Endothelial cell of coronary artery (primary cell): ENCODE results near the gene ZBTB26. TPM values are rescaled to one million over a fixed set of nuclear protein-coding genes. Genes with fewer than 3 reads are reported as not detected.

Experiments used
- total RNA-seq: library from RNA; depleted of rRNA; stranded (reverse); fragments of >200 nt; gene quantifications from 2 replicates; pipeline ENCODE4 v1.2.3, GENCODE V29; 2014

ZBTB26 gene
- 2.3 and 3.7 TPM in 2 replicates for total RNA-seq

DNA sequence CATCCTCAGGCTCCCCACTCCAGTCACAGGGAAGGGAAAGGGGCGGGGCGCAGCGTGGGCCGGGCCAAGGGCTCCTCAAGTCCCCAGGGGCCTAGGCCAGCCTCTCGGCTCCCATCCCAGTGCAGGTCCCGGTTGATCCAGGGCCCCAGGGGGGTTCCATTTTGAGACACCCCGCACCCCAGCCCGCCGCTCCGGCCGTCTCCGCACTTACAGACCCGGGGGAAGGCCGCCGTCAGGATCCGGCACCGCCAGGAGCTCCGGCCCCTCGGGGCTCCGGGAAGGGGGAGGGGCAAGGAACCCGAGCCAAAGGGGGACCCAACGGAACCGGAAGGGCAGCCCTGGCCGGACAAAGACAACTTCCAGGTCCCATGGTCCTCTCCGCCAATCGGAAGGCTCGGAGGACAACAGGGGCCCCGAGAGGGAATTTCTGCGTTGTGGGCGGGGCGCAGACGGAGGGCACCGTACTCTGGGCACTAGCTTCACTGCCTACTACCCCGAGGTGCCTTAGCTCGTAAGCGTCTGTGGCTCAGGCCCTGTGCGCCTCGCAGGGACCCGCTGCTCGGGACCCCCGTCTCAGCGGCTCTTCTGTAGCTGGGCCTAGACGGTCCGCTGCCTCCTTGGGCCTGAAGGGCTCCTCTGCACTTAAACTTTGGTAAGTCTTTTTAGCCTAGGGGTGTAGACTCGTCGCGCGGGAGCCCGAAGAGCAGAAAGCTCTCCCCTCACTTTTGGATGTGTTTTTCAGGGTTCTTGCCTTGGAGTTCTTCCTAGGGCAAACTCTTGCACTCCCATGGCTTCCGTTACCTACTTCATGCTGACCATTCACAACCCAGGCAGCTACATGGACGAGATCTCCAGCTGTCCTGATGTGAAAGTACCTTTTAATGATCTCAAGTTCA, at the start of gene ZBTB26:
Gene ZBTB26, minus strand, starts transcription at position 287 of the 896 bp plus-strand sequence. CDS start 11,578 bp downstream, outside the sequence.

GRCh38 chr9:122940749-122941581, 9.7 kb upstream of the ZBTB26 start, which contains the start of gene RABGAP1:
Gene RABGAP1 (plus strand): TSS chr9:122941020. CDS start chr9:122957060, 16,040 bp downstream.

GRCh38 chr9:122912964-122913673, 18.2 kb downstream of the ZBTB26 start, which contains the start of gene ZBTB6:
Gene ZBTB6 (minus strand): TSS chr9:122913323. CDS start chr9:122912072, 1,251 bp downstream.

DNA sequence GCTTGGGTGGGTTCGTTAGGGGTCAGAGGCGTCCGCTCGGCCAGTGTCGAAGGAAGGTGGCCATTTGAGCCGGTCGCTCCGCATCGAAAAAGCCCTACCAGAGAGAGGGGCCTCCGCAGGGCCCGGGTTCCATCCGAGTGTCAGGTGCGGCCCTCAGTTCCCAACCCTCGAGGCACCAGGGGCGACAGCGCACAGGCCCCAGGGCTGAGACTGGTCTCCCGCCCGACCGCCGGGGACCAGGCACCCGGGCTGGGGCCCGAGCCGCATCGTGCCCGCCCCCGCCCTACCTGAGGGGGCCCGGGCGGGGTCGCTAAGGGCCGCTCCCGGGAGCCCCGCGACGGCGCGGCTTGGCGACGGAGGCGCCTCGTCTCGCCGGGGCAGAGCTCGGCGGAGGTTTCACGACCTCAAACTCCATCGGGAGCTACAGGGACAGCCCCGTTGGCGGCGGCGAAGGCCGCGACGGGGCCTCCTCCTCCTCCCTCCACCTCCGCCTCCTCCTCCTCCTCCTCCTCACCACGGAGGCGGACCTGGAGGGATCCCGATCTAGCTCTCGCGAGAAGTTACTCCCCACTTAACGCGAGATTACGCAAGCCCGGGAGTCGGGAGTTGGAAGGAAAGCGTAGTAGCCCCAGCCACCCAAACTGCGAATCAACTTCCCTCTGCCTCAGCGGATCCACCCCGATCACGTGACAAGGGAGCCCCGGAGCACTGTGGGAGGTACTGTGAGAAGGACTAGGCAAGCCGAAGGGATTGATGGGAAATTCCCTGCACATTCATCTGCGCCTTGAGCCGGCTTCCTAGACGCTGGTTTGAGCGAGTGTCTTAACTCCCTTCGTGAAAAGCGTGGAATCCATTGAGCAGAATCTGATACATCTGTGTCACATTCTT, 26.2 kb downstream of the ZBTB26 start, which contains the start of gene RC3H2:
Gene RC3H2, minus strand, starts transcription at position 537 of the 888 bp plus-strand sequence. CDS start 7,850 bp downstream, outside the sequence.

Other genes with a start within 250 kb of the ZBTB26 start
- gene OR1L4, start 207.5 kb downstream of the ZBTB26 start, total RNA-seq, result not detected in 2 replicates
- not detected in 2 replicates for gene OR1L6, start 189.2 kb downstream of the ZBTB26 start, total RNA-seq
- not detected in 2 replicates for gene OR5C1, start 142.6 kb downstream of the ZBTB26 start, total RNA-seq
- gene OR1K1, start 131.4 kb downstream of the ZBTB26 start, total RNA-seq, result not detected in 2 replicates
- 64.5 and 66.2 TPM in 2 replicates for gene PDCL, start 102.9 kb downstream of the ZBTB26 start, total RNA-seq
- 44.9 and 54.8 TPM in 2 replicates for gene RC3H2, start 26.2 kb downstream of the ZBTB26 start, total RNA-seq
- 10.9 and 11.9 TPM in 2 replicates for gene ZBTB6, start 18.2 kb downstream of the ZBTB26 start, total RNA-seq
- gene RABGAP1, start 9.5 kb upstream of the ZBTB26 start, total RNA-seq, result 23.2 and 36.2 TPM in 2 replicates
- 0.90 and 1.8 TPM in 2 replicates for gene GPR21, start 102.2 kb upstream of the ZBTB26 start, total RNA-seq